Stimulated activated CD4-positive, alpha-beta T cell treated with anti-CD3 and anti-CD28 coated beads, TNF-alpha, amount 100 ng/mL, for 48 hours (primary cell): ENCODE measurements around the gene DUSP16.
"Not testable (repeated sequence)": the region's sequence is repeated elsewhere in the genome, so short reads cannot be mapped to it uniquely, and the experiment has no call there.

Experiments
- DNase-seq, 3 donors: peaks; one replicate each; pipeline ENCODE4 v3.0.0-alpha.2; 2020; ENCODE audit warnings: low read depth in 3 of 3

Gene DUSP16

DNA sequence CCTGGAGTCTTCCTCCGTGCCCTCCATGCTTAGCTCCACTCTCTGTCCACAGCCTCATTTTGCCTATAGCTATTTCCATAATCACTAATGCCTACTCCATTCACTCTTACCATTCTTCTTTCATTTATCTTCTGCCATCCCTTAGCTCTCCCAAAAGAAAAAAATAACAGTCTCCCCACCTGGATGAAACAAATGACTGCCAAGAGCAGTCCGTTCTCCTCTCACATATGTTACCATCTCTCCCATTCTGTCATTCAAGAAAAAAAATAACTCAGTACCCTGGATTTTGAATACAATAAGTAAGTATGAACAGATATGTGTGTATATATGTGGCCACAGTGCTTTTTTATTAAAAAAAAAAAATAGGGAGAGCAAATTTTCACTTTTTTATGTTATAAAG, 13.2 kb downstream of the DUSP16 start:
- DNase-seq, result no peak

DNA sequence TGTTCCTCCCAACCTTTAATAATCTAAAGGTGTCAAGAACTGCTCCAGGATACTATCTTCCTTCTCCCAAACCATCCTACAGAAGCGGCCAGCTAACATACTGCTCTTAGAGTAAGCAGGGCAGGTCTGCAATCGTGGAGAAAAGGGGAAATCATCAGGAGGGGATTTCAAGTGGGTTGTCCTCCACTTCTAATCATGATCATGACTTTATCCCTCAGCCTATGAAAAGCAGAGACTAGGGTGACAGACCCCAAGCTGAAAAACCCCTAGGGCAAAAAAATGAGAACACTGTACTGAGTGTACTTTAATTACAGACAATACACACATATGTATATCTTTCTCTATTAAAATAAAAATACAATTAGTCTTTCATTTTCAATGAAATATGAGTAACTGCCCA, 13.9 kb downstream of the DUSP16 start:
- no peak for DNase-seq

DNA sequence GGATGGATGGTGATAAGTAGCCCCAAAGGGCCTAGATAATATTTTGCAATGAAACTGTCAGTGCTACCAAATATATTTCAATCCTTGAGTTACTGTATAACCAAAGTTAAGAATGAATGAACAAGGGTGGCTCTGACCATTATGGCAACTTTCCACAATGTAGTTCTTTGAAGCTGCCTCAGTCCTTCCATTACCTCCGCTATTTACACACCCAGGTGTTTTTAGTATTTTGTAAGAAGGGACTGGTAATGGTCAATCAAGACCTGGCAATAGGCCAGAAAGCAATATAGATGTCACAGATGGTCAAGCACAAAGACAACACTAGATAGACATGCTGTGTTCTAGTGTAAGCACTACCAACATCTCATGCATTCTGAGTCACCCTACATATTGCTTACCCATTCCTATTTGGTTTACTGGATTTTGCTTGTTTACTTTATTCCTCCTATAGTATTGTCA, 16.3 kb downstream of the DUSP16 start:
- no peak for DNase-seq

- DNase-seq, result no peak
These were observed 18.7 kb downstream of the DUSP16 start for GRCh38 chr12:12543959-12544358.

DNA sequence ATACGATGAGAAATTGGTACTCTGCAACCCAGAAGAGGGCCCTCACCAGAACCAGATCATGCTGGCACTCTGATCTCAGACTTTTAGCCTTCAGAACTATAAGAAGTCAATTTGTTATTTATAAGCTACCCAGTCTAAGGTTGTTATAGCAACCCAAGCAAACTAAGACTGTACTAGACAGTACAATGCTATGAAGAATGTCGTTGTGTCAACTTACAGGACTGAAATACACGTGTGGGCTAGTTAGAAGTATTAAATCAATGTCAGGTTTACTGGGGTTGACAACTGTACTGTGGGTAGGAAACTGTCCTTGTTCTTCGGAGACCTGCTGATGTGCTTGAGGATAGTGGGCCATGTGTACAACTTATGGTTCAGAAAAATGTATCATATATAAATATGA, 19.7 kb downstream of the DUSP16 start:
- DNase-seq, result no peak

DNA sequence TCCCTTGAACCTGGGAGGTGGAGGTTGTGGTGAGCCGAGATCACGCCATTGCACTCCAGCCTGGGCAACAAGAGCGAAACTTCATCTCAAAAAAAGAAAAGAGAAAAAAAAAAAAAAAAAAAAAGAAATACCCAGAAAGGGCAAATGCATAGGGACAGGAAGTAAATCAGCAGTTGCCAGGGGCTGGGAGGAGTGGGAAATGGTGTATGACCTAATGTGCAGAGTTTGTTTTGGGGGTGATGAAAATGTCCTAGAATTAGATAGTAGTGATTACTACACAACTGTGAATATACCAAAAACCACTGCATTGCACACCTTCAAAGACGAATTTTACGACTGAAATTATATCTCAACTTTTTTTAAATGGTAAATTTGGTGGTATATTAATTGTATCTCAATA, 20.4 kb downstream of the DUSP16 start:
- DNase-seq, result no peak

DNA sequence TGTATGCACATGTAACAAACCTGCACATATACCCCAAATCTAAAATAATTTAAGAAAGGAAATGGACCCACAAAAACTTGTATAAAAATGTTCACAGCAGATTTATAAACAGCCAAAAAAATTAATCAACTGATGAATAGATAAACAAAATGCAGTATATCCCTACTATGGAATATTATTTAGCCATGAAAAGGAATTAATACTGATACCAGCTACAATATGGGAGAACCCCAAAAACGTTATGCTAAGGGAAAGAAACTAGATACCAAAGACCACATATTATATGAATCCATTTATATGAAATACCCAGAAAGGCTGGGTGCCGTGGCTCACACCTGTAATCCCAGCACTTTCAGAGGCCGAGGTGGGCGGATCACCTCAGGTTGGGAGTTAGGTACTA, 20.9 kb downstream of the DUSP16 start:
- DNase-seq, result no peak

GRCh38 chr12:12540261-12541013, 22.2 kb downstream of the DUSP16 start:
- DNase-seq, result no peak

DNA sequence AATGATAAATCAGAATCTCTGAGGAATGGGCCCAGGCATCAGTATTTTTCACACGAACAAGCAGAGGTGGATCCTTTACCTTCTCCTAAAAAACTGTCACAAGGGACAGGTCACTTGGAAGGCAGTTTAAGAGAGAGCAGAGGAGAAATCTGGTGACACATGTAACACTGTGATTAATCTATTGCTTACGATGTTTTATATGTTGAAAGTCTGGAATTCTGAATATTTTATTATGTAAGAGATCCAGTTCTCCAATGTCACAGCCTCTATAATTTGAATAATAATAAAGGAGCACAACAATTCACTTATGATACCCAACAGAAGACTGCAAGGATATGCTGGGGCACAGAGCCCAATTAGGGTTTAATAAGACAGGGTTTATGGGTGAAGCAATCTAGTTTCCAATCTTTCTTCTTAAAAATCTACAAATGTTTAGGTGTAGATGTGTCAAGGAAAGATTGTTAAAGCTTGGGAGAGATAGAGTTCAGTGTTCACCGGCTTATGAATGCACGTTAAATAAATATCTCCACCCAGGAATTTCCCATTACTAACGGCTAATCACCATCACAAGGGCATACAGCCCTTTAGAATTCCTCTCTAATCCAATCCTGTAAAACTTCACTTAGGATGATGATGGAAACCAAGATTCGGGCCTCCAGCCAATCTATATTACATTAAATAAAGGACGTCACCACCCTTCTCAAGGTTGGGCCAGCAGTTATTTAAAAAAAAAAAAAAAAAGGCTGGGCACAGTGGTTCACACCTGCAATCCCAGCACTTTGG, 23.4 kb downstream of the DUSP16 start:
- no peak for DNase-seq

DNA sequence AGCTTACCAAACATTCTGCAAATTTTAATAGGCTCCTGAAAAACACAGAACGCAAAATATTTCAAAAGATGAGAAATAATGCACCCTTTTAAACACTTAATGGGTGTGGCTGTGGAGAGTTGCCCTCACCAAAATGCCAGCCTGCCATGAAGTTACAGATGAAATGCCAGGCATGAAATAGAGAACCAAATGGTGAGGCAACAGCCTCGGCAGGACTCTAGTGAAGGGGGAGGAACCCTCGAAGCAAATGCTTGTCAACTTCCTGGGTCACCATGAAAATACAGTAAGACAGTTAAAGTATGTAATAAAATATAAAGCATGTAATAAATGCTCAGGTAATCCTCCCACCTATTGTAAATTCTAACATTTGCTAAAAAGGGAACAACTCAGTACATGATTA, 24.1 kb downstream of the DUSP16 start:
- no peak for DNase-seq

DNA sequence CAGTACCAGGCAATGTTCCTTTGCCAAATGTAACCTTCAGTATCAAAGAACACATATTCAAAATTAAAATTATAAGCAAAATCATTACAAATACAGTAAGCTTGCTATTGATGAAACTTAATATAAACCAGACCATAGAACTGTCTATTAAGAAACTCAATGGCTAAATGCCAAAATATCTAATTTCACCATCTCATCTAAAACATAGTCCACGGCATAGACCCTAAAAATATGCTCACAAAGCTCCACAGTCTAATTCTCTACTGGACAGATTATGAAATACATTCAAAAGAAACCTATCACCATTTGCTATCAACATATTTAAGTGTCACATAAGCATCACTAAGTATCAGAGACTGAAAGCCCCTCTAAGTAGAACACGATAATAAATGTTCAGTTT, 25.2 kb downstream of the DUSP16 start:
- no peak for DNase-seq

DNA sequence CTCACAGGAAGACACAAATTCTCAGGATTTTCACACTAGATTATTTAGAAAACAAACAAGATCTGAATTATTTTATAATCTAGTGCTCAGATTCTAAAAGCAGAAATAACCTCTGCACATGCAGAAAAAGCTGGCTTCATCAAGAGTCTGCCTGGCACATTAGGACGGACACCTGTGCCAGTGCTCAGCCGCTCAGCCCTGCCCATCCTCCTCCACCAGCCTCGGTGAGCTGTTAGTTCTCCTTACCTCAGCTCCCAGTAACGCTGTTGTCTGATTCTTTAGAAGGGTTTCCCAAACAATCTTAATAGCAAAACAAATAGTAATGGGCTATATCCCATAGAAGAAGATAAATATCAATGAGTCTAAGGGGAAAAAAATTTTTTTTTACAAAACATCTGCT, 27.7 kb downstream of the DUSP16 start:
- no peak for DNase-seq

DNA sequence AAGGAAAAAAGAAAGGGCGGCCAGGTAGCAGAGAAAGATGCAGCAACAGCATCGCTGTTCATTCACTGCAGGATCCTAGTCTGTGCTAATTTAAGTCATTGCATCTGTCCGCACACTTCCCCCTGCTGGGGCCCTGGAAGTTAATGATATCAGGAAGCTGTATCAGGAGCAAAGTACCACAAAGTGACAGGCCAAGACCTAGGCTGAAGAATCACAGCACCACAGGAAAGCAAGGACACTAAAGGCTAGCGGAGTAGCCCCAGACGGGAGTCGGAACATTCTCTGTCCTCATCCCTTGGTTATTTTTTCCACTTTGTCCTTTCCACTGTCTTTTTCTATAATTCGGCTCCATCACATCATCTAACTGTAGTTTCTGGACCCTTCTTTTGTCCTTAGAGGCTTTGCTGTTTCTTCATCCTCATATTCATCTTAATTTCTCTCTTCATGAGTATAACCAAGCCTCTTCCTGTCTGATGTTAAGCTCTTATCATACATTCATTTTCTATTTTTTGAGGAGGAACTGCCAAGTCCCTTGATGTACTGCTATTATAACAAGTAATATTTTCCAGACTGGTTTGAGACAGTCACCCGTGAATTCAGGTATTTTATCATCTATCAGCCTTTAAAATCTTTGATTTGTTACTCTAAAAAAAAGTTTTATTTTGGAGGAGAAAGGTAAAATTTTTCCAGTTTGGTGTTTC, 28.3 kb downstream of the DUSP16 start:
- no peak for DNase-seq

DNA sequence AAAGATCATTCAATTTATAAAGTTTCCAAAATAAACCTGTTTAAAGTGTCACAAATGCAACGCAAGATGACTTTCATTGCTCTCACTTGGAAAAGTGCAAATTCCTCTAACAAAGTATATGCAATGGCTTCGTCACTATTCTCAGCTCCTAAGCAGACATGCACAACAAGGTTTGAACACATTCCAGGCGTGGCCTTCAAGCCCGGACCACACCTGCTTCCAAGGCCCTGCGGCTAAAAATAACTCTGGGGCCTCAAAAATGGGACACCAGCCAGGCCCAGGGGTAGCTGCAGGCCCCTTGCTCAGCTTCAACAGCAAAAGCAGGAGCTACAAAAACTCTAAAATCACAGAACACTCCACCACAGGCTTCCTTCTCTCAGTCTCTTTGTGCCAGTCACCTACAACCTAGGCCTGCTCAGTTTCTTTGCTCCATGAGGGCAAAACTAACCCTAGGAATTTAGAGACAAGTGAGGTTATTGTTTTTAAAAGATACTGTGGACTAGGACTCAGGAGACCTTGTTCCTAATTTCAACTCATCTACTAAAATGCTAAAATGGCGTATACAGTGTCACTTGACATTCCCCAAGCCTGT, 29.3 kb downstream of the DUSP16 start:
- DNase-seq, result no peak

- no peak for DNase-seq
These were observed 31.5 kb downstream of the DUSP16 start for GRCh38 chr12:12531194-12531593.

GRCh38 chr12:12529783-12530421, 32.8 kb downstream of the DUSP16 start:
- DNase-seq, result no peak

DNA sequence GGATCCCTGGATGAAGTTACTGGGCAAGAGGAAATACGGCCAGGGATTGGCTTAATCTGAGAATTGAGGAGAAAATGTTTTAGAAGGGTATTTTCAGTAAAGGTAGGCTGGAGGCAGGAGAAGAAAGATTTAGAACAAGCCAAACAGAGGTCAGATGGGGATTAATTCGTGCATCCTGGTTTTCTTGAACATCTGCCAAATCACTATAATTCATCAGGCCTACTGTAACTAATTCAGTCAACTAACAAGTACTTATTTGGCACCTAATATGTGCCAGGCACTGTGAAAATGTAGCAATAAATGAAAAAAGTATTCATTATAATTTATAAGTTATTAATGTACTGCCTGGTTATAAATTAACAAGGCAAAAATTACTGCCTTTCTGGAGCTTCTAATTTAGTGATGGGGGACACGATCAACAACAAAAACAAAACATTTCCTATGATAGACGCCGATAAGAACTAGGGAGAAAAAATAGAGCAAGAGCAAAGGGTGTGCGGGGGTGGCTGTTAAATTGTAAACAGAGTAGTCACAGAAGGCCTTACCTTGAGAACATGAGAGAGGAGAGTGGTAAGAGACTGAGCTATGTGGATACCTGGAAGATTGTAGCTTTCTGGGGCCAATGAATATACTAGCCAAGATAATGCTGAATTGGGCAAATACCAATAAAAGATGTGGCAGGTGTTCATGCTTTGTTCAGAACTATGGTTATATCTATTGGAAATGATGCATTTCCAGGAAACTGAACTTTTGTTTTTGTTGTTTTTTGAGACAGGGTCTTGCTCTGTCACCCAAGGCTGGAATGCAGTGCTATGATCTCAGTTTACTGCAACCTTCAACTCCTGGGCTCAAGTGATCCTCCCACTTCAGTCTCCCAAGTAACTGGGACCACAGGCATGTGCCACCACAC, 34.0 kb downstream of the DUSP16 start:
- no peak for DNase-seq

DNA sequence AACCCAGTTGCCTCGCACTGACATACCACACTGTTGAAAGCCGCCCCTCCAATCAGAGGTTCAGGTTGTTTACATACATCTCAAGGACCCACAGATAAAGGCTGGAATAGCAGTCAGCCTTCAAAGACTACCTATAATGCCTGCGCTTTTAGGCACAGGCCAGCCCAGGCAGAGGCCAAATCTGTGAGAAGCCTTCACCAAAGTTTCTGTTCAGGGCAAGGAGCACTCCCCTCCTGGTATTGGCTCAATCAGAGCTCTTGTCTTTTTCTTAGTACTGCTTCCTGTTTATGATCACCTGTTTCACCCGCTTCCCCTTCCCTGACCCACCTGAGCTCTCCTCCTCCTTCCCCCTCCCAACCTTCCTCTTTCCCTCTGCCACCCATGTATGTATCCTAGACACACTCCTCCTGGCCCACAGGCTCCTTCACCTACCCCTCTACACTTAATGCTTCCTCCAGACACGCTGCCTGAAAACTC, 34.8 kb downstream of the DUSP16 start:
- no peak for DNase-seq

- DNase-seq, result no peak
These were observed 38.5 kb downstream of the DUSP16 start for GRCh38 chr12:12524128-12524527.

- no peak for DNase-seq
These were observed 39.4 kb downstream of the DUSP16 start for GRCh38 chr12:12523229-12523628.

- DNase-seq, result not testable (repeated sequence)
These were observed 40.0 kb downstream of the DUSP16 start for GRCh38 chr12:12522657-12523056.
